OCI-LY3 (cell line): Measurements from ENCODE around the gene TMEM132D.
"Not testable (repeated sequence)": the region's sequence is repeated elsewhere in the genome, so short reads cannot be mapped to it uniquely, and the experiment has no call there.

Source experiments
- CTCF ChIP-seq: fragments of 200-600, 300-600 bp; sonication (generic); IDR thresholded peaks from 2 replicates; pipeline ENCODE4 v1.5.1; 2014; ENCODE audit warnings: antibody characterized with exemption, low read length, low read depth
- EZH2phosphoT487 ChIP-seq: fragments of 200-600 bp; shearing (Covaris generic); IDR thresholded peaks from 2 replicates; pipeline ENCODE4 v1.6.1; 2018; ENCODE audit warnings: antibody characterized with exemption, mixed run types, low read depth

DNA sequence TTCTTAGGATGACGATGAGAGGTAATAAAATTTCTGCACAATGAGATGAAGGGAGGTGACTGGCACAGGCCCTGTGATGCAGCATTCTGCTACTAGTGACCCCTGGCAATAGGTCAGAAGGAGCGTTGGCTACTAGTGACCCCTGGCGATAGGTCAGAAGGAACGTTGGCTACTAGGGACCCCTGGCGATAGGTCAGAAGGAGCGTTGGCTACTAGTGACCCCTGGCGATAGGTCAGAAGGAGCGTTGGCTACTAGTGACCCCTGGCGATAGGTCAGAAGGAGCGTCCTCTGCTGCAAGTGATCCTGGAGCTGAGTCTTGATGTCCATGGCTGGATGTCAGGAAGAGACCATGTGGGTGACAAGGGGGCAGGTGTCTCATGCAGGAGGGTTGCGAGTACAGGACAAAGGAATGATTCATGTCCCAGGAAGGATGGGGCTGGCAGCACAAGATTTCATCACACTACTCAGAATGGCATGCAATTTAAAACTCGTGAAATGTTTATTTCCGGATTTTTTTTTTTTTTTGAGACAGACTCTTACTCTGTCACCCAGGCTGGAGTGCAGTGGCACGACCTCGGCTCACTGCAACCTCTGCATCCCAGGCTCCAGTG is 365.0 kb downstream of the TMEM132D start:
- not testable (repeated sequence) for TF ChIP-seq CTCF, EZH2phosphoT487
